Suprapubic skin (tissue), 4 donors: Measurements from ENCODE around the gene NPBWR2.

Source experiments
- CTCF ChIP-seq, 2 donors: fragments of 200-600 bp in 1 of 2; fragments of 450-650 bp in 1 of 2; sonication (generic) in 1 of 2; IDR thresholded peaks; one replicate each; pipeline ENCODE4 v1.5.1; 2016 to 2019; ENCODE audit warnings: antibody characterized with exemption in 2 of 2, mild to moderate bottlenecking in 1 of 2, moderate library complexity in 1 of 2
- EP300 ChIP-seq: sonication (generic); formaldehyde crosslinking; IDR thresholded peaks from one replicate; pipeline ENCODE4 v1.6.1; 2017; ENCODE audit warnings: antibody characterized with exemption
- POLR2A ChIP-seq, 2 donors: fragments of 450-650 bp; IDR thresholded peaks; one replicate each; pipeline ENCODE4 v1.6.1; 2017; ENCODE audit warnings: antibody characterized with exemption in 2 of 2, mild to moderate bottlenecking in 2 of 2, moderate library complexity in 2 of 2
- POLR2AphosphoS5 ChIP-seq, 3 donors: sonication (generic); formaldehyde crosslinking; IDR thresholded peaks; one replicate each; pipeline ENCODE4 v1.6.1; 2017; ENCODE audit warnings: antibody characterized with exemption in 3 of 3

GRCh38 chr20:64067733-64068307, 39.5 kb downstream of the NPBWR2 start:
- no peak for TF ChIP-seq EP300
- TF ChIP-seq POLR2A (IDR thresholded peaks at IDR 0.05), result no peak
- no peak for TF ChIP-seq CTCF (IDR thresholded peaks at IDR 0.05)
- TF ChIP-seq POLR2AphosphoS5 (IDR thresholded peaks at IDR 0.05), result no peak
